GM19397 (cell line): ENCODE data around the gene GALNTL6.

Experiments
- ATAC-seq: cut with Tn5 transposase; IDR thresholded peaks from one replicate; pipeline ENCODE4 v1.9.1; 2021; ENCODE audit warnings: mild to moderate bottlenecking, moderate library complexity; ENCODE audit not compliant: unreplicated experiment

Gene GALNTL6

DNA sequence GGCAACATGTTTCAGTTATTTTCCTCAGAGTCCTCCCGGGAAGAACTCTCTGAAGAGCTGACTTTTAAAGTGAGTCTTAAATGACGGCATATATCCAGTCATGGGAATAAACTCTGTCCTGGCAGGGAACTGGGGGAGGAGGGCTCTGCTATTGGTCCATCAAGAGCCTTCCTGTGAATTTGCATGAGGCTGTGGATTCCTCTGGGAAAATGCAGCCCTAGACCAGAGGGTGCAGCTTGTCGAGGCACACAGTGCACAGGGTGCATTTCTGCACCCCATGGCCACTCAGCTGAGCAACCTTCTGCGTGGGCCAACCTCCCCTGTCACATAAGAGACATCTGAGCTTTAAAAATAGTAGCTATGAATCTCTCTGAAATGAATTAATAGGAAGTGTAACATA, 360.0 kb downstream of the GALNTL6 start:
- no peak for ATAC-seq

DNA sequence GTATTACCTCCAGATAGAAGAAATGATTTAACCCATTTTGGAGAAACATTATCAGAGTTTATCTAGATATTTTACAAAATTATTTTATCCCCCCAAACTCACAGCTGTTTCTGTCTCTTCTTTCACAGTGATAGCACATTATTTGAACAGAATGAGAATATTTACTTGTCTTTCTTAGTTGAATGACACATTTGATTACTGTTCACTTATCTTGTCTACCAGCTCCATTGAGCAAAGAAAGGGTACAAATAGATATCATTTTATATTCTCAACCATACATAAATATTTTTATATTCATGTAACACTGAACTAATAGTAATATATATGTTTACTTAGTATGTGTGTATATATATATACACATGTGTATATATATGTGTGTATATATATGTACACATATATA, 364.2 kb downstream of the GALNTL6 start:
- ATAC-seq = no peak

DNA sequence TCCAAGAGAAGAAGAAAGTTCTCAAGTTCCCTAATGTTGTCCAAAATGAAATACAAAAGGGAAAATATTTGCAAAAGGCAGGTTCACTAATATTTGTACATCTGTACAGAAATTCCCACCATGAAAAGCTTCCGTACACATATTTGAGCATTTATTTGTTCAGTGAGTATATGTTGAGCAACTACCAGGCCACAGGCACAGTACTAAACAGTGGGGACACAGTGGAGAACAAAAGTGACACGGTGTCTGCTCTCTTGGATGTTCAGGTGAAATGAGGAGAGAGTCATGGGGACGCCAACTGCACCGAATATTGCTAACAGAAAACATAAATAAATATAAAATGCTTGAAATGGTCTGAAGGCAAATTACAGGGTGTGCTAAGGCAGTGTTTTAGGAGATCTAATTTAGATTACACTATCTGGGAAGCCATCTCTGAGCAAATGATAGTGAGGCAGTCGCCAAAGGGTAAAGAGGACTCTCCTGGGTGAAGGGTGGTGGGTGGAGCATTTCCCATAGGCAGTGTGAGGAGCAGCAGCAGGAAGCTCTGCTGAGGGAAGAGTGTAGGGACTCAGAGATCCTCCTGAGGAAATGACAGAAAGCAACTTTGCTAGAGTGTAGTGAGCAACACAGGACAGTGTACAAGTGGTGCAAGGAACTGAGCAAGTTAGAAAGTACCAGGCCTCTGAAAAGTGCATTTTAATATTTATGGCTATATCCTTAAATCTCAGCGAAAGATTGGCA, 375.2 kb downstream of the GALNTL6 start:
- no peak for ATAC-seq

DNA sequence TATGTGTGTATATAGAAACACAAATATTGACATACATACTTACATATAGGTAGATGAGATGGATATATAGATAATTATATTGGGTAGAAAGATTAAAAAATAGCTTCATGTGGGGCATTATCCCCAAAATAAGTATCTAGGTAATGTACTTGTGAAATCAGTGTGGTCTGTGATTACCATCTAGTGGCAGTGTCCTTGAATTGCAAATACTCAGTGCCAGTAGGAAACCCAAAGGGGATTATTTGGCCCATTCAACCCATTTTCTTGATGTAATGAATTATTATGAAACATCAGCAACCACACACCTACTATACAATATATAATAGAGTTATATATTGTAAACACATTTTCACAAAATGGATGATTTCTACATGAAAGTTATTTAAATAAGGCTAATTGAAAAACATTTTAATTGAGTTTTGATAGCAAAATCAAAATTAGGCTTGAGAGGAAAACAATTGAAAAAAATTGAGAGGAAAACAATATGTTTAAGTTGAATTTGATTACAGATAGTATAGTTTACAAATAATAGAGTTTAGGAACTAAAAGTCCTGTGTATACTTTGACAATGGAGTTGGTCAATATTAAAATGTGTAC, 389.4 kb downstream of the GALNTL6 start:
- no peak for ATAC-seq

DNA sequence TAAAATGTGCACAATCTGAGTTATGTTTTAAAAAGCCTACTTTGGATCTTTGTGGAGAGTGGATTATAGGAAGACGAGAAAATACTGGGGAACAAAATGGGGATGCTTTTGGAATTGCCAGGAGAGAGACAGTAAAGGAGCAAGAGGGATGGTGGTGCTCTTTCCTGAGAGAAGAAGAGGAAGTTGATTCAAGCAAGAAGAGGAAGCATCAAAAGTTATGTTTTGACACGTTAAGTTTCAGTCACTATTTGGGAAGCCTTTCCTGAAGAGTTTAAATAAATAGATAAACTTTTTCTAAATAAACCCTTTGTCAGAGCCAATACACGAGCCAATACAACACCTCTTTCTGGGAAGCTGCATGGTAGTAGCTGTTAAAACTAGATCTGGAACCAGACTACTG, 394.1 kb downstream of the GALNTL6 start:
- ATAC-seq = no peak

DNA sequence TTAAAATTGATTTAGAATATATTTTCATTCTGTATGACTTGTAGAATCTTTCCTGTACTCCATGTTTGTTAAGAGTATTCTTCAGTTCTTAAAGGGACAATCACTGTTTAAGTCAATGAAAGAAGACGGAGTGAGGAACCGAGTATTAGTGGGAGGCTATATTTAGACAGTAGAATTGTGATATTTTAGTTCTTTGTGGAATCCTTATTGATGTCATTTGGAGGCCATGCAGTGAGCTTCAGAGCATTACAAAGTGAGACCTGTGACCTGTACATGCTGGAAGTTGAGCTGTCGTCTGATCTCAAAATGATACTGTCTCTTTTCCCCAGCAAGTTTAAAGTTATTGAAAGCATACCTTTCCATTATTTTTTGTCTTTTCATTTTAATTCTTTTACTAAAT, 394.7 kb downstream of the GALNTL6 start:
- ATAC-seq = no peak

DNA sequence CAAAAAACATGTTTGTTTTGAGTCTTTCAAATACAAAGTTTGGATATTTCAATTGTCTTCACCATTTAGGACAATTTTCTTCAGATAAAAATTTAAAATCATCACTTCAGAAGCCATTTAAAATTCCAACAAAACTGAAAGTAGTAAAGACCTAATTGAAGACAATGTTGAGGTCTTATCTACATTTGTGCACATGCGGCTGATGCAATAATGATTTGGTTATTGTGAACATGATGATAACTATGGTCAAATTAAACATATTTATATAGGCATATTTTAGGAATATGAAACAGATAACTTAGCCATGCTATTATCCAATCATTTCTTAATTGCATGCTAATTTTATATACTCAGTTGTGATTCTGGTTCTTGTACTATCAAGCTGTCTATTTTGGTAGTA, 407.5 kb downstream of the GALNTL6 start:
- no peak for ATAC-seq

DNA sequence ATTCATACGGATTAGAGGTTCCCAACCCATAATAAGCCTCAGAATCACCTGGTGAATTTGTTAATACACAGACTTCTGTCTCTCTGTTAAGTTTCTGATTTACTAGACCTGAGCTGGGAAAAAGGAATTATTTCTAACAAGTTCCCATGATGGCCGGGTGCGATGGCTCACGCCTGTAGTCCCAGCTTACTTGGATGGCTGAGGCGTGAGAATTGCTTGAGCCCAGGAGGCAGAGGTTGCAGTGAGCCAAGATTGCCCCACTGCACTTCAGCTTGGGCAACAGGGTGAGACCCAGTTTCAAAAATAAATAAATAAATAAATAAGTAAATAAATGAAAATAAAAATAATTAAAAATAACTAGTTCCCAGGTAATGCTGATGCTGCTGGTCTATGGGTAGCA, 412.3 kb downstream of the GALNTL6 start:
- no peak for ATAC-seq

DNA sequence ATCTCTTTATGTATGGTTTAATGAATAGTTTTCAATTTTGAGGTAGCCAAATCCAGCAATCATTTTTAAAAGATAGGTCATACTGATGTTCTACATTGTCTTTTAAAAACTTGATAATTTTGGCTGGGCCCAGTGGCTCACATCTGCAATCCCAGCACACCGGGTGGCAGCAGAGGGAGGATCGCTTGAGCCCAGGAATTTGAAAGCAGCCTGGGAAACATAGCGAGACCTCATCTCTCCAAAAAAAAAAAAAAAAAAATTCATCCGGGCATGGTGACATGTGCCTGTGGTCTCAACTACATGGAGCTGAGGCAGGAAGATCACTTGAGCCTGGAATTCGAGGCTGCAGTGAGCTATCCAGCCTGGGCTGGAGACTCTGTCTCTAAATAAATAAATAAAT, 419.8 kb downstream of the GALNTL6 start:
- ATAC-seq = no peak

DNA sequence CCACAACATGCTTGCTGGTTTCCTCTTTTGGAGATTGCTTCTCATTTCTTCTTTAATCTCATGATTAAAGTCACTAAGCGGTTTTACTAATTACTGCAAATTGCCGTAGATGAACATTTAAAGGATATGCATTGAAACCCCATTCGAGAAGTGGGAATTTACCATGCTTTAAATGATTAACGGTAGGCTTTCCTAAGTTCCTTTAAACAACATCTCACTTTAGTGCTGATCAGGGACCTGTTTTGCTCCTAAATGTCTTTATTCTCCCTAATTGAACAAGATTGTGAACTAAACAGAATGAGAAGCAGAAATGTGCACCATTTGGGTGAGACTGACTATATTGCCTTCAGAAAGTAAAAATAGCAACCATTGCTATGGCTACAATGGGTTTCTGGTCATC, 430.3 kb downstream of the GALNTL6 start:
- ATAC-seq = no peak

DNA sequence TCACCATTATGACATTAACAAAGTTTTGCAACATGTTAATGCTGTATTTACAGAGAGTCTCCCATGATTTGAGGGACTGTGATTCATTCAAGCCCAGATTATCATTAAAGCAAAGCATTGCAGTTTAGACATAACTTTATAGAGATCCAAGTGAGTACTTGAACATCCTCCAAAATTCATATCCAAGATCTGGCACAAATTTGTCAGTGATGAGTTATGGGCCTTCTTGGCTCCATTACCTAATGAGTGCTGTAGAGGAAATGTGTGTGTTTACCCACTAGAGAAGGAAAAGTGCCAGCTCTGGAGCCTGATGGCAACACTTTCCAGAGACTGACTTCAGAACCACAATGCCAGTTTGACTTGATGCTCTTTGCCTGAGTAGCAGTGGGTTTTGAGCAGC, 432.3 kb downstream of the GALNTL6 start:
- no peak for ATAC-seq

DNA sequence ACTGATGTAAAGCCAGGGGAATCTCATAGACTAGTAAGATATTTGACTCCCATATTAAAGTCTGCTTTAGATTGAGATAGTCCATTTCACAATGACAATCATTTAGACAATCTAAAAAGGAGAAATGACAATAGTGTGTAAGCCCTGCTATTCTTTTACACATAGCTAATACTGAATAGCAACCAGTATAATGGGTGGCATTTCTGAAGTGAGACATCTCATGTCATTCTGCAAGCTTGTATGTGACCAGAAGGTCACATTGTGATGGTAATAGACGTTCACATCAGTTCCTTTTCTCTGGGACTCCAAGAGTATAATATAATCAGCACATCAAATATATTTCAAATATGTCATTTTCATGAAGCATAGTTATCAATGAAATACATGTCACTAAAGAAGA, 440.2 kb downstream of the GALNTL6 start:
- no peak for ATAC-seq

DNA sequence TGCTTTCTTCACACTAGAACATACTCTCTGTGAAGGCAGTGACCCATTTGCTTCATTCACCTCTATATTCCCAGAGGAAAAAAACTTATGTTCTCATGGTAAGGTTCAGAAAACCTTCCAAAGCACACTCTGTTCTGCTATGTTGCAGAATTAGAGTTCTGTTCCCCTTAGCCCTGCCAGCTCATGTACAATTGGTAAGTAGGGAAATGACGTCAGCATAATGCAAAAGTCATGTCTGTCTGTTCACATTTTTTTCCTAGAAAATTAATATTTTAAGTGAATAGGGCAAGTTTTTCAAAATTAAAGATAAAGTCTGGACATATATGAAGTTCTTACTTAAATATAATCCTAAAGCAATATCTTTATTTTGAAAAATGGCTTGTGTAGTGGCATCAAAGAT, 443.6 kb downstream of the GALNTL6 start:
- ATAC-seq = no peak

DNA sequence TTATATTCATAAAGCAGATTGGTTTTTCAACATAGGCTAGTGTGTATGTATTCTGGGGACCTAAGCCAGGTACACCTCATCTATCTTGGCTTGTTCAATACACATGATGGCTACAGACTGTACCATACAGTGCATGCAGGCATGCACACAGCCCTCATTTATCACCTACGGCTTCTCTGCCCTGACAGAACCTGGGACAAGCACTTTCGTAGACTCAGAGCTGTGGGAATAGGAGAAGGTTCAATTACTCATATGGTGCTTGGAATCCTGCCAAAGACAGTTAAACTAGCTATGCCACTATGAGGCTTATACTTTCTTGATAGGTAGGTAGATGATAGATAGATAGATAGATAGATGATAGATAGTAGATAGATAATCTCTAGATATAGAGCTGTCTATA, 457.2 kb downstream of the GALNTL6 start:
- ATAC-seq = no peak

DNA sequence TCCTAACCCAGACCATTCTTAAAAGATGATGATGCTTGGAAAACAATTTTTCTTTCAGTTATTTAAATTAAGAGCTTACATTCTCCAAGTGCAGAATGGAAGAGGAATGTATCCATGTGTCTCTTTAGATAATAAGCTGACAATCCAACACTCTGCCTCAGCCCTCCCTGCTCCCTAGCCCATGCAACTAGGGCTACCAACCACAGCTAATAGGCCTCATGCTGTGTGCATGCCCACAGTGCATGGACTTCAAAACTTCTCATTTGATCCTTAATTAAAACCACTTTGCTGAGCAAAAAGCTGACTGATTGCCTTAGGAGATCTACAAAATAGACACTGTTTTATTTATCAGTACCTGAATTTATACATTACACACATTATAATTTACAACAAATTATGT, 473.9 kb downstream of the GALNTL6 start:
- ATAC-seq = no peak

DNA sequence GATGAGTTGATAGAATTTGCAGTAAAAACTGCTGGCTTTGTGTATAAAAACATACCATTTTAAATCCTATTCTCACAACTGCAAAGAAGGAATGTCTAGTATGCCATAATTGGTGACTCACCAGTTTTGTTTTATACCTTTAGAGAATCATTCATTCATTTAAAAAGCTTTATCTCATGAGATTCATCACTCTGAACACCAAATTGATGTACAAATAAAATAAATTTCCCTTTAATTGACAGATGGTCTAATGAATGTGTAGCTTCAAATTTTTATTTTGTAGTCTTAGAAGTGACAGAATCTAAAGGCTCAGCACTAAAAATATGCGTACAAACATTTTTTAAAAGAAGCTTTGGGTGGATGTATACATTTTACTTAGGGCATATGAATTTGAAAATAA, 492.5 kb downstream of the GALNTL6 start:
- no peak for ATAC-seq

DNA sequence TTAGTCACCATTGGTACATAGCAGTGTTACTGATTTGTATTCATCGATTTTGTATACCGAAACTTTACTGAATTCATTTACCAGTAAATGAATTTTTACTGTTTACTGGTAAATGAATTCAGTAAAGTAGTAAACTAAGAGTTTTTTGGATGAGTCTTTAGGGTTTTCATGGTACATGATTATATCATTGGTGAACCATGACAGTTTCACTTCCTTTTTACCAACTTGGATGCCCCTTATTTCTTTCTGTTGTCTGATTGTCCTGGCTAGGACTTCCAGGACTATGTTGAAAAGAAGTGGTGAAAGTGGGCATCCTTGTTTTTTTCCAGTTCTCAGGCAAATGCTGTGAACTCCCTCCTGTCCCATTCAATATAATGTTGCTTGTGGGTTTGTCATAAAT, 494.9 kb downstream of the GALNTL6 start:
- no peak for ATAC-seq

DNA sequence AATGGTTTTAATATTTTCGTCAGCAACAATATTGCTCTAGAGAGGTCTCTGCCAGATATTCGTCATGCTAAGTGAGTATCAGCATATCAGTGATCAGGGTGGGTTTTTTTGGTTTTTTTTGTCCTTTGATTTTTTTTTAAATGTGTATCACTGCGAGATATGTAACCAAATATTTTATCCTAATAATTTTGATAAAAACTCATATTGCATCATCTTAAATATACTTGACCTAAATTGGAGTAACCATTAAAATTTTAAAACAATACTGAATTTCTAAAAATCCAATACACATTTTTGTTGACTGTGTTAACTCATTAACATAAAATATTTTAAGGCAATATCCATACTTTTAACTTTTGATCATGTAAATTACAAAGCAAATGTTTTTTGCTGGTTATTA, 498.5 kb downstream of the GALNTL6 start:
- no peak for ATAC-seq

DNA sequence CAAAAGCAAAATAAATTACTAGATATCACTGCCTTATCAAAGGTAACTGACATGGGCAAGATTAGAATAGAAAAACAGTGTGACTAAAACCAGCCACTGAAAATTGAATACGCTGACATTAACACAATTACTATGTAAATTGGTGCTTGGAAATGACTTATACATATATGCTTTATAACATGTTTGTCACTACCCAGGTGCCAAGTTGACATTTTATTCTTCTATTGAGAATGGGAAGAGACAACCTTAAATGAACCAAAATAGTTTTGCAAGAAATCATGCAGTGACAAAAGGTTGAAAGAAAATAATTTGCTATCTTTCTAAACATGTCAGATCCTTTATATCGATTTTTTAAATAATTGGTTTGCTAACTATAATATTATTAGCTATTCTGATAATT, 510.1 kb downstream of the GALNTL6 start:
- ATAC-seq = no peak

DNA sequence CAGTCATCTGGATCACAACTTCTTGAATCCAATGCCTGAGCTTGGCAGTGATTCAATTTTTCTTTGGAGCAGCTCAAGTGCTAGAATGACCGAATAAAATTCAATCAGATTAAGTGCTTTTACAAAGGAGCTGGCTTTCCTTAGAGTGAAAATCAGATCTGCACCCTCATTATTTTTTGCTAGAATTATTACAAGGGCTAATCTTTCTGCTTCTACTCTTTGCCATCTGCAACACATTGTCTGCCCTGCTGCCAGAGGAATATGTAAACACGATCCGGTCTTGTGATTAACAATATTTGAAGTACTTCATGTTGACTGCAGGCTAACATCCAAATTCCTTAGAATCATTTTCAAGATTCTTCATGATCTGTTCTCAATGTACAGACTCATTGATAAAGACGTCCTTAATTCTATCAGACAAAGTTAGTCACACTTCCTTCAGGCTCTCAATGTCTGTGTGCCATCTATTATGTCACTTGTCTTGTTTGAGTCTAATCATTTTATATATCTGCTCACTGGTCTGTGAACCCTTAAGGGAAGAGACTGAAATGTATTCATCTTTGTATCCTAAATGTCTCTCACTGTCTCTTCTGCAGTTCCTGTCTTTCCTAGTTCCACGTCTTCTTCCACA, 531.2 kb downstream of the GALNTL6 start:
- no peak for ATAC-seq

DNA sequence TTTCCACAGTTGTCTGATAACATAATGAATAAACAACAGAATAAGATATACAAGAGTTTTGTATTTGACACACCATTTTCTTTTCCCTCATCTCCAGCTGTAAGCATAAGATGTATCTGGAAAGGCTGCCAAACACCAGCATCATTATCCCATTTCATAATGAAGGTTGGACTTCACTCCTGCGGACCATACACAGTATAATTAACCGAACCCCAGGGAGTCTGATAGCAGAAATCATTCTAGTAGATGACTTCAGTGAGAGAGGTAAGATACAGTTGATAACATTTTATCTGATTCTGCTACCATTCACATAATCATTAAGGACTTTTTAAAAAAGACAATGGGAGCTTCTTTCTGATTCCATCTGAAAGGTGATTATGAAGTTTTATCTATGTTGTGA, 535.2 kb downstream of the GALNTL6 start:
- ATAC-seq = no peak

DNA sequence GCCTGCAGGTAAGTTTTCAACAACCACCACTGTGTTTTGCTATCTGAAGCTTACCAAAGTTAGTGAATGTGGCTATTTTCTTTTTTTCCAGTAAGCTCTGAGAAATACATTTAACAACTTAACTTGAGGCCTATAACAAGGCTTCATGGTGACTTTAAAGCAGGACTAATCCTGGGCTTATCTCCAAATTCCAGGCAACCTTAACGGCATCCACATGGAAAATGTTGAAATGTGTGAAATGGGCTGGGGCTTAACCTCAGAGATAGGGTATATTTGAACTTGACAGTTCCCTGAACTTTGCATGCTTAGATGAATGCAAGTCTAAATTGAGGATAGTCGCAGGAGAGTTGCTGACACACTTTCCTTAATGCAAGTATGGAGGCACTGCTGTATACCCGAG, 539.2 kb downstream of the GALNTL6 start:
- ATAC-seq = no peak

DNA sequence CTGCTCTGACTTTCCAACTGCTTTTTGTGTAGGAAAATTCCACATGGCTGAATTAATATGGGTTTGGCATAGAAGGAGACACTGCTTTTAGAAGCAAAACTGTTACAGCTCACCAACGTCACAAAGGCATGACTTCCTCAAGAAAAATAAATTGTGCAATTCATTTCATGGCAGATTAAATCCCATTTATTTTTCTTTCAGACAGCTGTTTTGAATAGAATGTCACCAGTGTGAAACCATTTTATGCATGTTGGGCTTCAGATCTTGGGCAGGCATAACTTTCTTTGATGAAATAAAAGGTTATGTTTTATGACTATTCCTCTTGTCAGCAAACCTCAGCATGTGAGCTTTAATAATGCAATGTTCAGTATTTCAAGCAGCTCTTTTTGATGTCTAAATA, 542.8 kb downstream of the GALNTL6 start:
- ATAC-seq = no peak
